Endothelial cell of umbilical vein (primary cell): ENCODE results near the gene UBAC1. TPM values are rescaled to one million over a fixed set of nuclear protein-coding genes. Genes with fewer than 3 reads are reported as not detected.

ENCODE experiments used
- BruUV-seq: library from RNA; stranded (reverse); fragments of 400-500 nt; replicated peaks from 2 replicates; lab custom pipeline; 2021; lab: Mats Ljungman, UMichigan
- CTCF ChIA-PET: fragments of 300-600, 350-600 bp; sonication (Branson Sonifier 250); formaldehyde crosslinking; loops from one replicate; lab custom pipeline; 2021; ENCODE audit warnings: antibody characterized with exemption, inconsistent platforms; lab: Charles Lee
- POLR2A ChIA-PET: fragments of 300-600, 350-600 bp; sonication (Branson Sonifier 250); formaldehyde crosslinking; loops from one replicate; lab custom pipeline; 2021; ENCODE audit warnings: antibody characterized with exemption, inconsistent platforms; lab: Charles Lee
- DNase-seq: peaks from one replicate; pipeline ENCODE4 v3.0.0-alpha.2; 2011; ENCODE audit warnings: low read depth, low spot score
- FAIRE-seq: peaks from 2 replicates; lab custom pipeline; 2011; peaks lifted over from hg19 to GRCh38; lab: Jason Lieb, UNC
- H2AFZ ChIP-seq: 2 replicates; pipeline ENCODE4 v1.6.0; 2012; ENCODE audit warnings: low read depth, low read length, control low read depth, inconsistent platforms
- H3K27ac ChIP-seq: 2 replicates; pipeline ENCODE4 v1.5.1; 2011; ENCODE audit warnings: low read depth, mild to moderate bottlenecking, control low read depth, low read length, moderate library complexity; ENCODE audit not compliant: insufficient read depth
- H3K27me3 ChIP-seq, 2 experiments: 2 replicates each; pipeline versions ENCODE4 v1.6.0 to v1.6.1; 2011; ENCODE audit warnings: low read length in 2 of 2, mixed read lengths in 1 of 2; ENCODE audit not compliant: control insufficient read depth in 2 of 2, insufficient read depth in 2 of 2
- H3K36me3 ChIP-seq, 2 experiments: 2 replicates in 1 of 2; 3 replicates in 1 of 2; pipeline ENCODE4 v1.5.1; 2011; ENCODE audit warnings: low read length in 2 of 2, mild to moderate bottlenecking in 1 of 2, moderate library complexity in 1 of 2; ENCODE audit not compliant: control insufficient read depth in 2 of 2, insufficient read depth in 2 of 2; ENCODE audit errors: extremely low read depth in 1 of 2
- H3K4me1 ChIP-seq: 3 replicates; pipeline ENCODE4 v1.5.1; 2011; ENCODE audit warnings: mild to moderate bottlenecking, low read length; ENCODE audit not compliant: control insufficient read depth, insufficient read depth; ENCODE audit errors: extremely low read depth
- H3K4me2 ChIP-seq: 2 replicates; pipeline ENCODE4 v1.6.1; 2011; ENCODE audit warnings: low read length, control low read depth, mixed read lengths; ENCODE audit not compliant: insufficient read depth
- H3K4me3 ChIP-seq, 3 experiments: fragments of 200-600 bp in 1 of 3; sonication (generic), shearing (Covaris generic) in 1 of 3; replicated peaks in 1 of 3; 2 replicates each; pipeline ENCODE4 v1.5.1; 2011 to 2016; ENCODE audit warnings: control low read depth in 3 of 3, low read length in 3 of 3, mild to moderate bottlenecking in 2 of 3, inconsistent platforms in 1 of 3, low read depth in 1 of 3, moderate library complexity in 1 of 3; ENCODE audit not compliant: insufficient read depth in 1 of 3
- H3K79me2 ChIP-seq: 2 replicates; pipeline ENCODE4 v1.6.0; 2012; ENCODE audit warnings: low read length, inconsistent platforms; ENCODE audit not compliant: control insufficient read depth, insufficient read depth
- H3K9ac ChIP-seq: replicated peaks from 2 replicates; pipeline ENCODE3; 2011; ENCODE audit warnings: low read length, control low read depth; ENCODE audit not compliant: insufficient read depth; ENCODE audit errors: extremely low read depth
- H3K9me1 ChIP-seq: replicated peaks from 3 replicates; pipeline ENCODE4 v1.6.0; 2011; ENCODE audit warnings: mild to moderate bottlenecking, low read length; ENCODE audit not compliant: control insufficient read depth, insufficient read depth; ENCODE audit errors: extremely low read depth
- H3K9me3 ChIP-seq: replicated peaks from 2 replicates; pipeline ENCODE4 v1.5.1; 2012; ENCODE audit warnings: low read length, inconsistent platforms; ENCODE audit not compliant: control insufficient read depth, insufficient read depth
- H4K20me1 ChIP-seq: replicated peaks from 2 replicates; pipeline ENCODE3; 2011; ENCODE audit warnings: mild to moderate bottlenecking, low read length; ENCODE audit not compliant: control insufficient read depth, insufficient read depth; ENCODE audit errors: extremely low read depth
- EZH2 ChIP-seq: IDR thresholded peaks from 2 replicates; pipeline ENCODE4 v1.6.1; 2012; ENCODE audit warnings: borderline replicate concordance, low read depth, mild to moderate bottlenecking, moderate library complexity, low read length, inconsistent platforms; ENCODE audit not compliant: severe bottlenecking
- FOS ChIP-seq: IDR thresholded peaks from 2 replicates; pipeline ENCODE4 v1.6.1; 2011; ENCODE audit warnings: mild to moderate bottlenecking, low read length, moderate library complexity, borderline replicate concordance; ENCODE audit not compliant: insufficient read depth
- GATA2 ChIP-seq: IDR thresholded peaks from 2 replicates; pipeline ENCODE4 v1.7.0; 2011; ENCODE audit warnings: low read depth, mild to moderate bottlenecking, moderate library complexity, mixed read lengths, low read length; ENCODE audit not compliant: insufficient read length, insufficient read depth
- JUN ChIP-seq: IDR thresholded peaks from 2 replicates; pipeline ENCODE4 v1.6.1; 2011; ENCODE audit warnings: borderline replicate concordance, low read depth; ENCODE audit not compliant: insufficient read length, insufficient read depth
- MYC ChIP-seq: IDR thresholded peaks from one replicate; pipeline ENCODE4 v1.6.1; 2011; ENCODE audit warnings: mild to moderate bottlenecking, low read depth, low read length
- POLR2A ChIP-seq: IDR thresholded peaks from 2 replicates; pipeline ENCODE4 v1.6.1; 2012; ENCODE audit warnings: low read depth, mild to moderate bottlenecking, control low read depth, low read length
- POLR2AphosphoS5 ChIP-seq: IDR thresholded peaks from 2 replicates; pipeline ENCODE4 v1.6.1; 2012; ENCODE audit warnings: low read depth, mild to moderate bottlenecking, control low read depth, low read length, moderate library complexity; ENCODE audit not compliant: insufficient read depth
- dilution Hi-C: fragments of 300-500 bp; cut with MboI; formaldehyde crosslinking; loops from one replicate; pipeline ENCODE4 v1.15.0; 2019; ENCODE audit warnings: low sequenced_read_pairs; ENCODE audit not compliant: extremely low pct_ligation_motif_present
- intact Hi-C: fragments of 100-400 bp; cut with micrococcal nuclease; formaldehyde crosslinking; loops from one replicate; pipeline ENCODE4 v1.10.0; 2022
- polyA plus RNA-seq, 4 experiments: library from polyadenylated mRNA; depleted of rRNA in 3 of 4; stranded (reverse) in 3 of 4; unstranded in 1 of 4; fragments of >200 nt; gene quantifications; 2 replicates each; pipeline versions ENCODE4 v1.2.1 to v1.2.3, GENCODE V29; 2011 to 2012; ENCODE audit warnings: missing spikeins in 1 of 4
- total RNA-seq: library from RNA; stranded (reverse); gene quantifications from 2 replicates; pipeline ENCODE4 v1.2.3, GENCODE V29; 2021
- TF ChIP-seq, protein P1 (sequence below), 2 donors: IDR thresholded peaks; 1 replicate in 1 of 2; 2 replicates in 1 of 2; pipeline ENCODE4 v1.5.1; 2011; ENCODE audit warnings: low read length in 2 of 2, mild to moderate bottlenecking in 2 of 2, moderate library complexity in 2 of 2, control low read depth in 1 of 2, inconsistent platforms in 1 of 2, low read depth in 1 of 2; ENCODE audit not compliant: insufficient read depth in 1 of 2; ENCODE audit errors: extremely low read depth in 1 of 2
- TF ChIP-seq, protein P2 (sequence below): IDR thresholded peaks from 2 replicates; pipeline ENCODE4 v1.6.1; 2011; ENCODE audit not compliant: insufficient read depth, insufficient read length

UBAC1 gene
- total and polyA plus RNA-seq, 2 donors (not counting 3 experiments of a cell fraction or from before 2014, with no cell fraction given) = 39.5 to 56.7 TPM

GRCh38 chr9:135903786-135904520, 57.2 kb downstream of the UBAC1 start:
- BruUV-seq = no TSS peak
- ChIA-PET POLR2A (no interaction called here), CTCF (interaction anchor here (1.0 kb wide), 1 partner anchor 219 kb away, joined by 4 read pairs; no protein-coding TSS in a partner anchor)

GRCh38 chr9:135903358-135903656, 57.9 kb downstream of the UBAC1 start:
- H4K20me1 ChIP-seq = no peaks in the 10 kb centered on the region

More at GRCh38 chr9:135903786-135904520, 57.2 kb downstream of the UBAC1 start:
- DNase-seq (no peak), FAIRE-seq (no peak)
- H3K9me1 ChIP-seq = no peaks in the 10 kb centered on the region
- H3K9ac ChIP-seq = no peak overlapping the region
- no peak overlapping the region for H3K27ac ChIP-seq
- H2AFZ ChIP-seq = no peak overlapping the region
- no peak overlapping the region for H3K4me2 ChIP-seq
- intact Hi-C loops = no loop called here
- H3K4me1 ChIP-seq = peaks cover 28% of the 10 kb centered on the region
- H4K20me1 ChIP-seq = no peaks in the 10 kb centered on the region
- dilution Hi-C loops = no loop called here
- TF ChIP-seq EZH2 (no peak), POLR2AphosphoS5 (no peak), FOS (no peak), MYC (no peak)
- H3K79me2 ChIP-seq = peaks cover 82% of the 10 kb centered on the region
- no peaks in the 10 kb centered on the region for H3K27me3 ChIP-seq
- H3K4me3 ChIP-seq = no peak overlapping the region
- H3K36me3 ChIP-seq = no peaks in the 10 kb centered on the region
- H3K9me3 ChIP-seq = no peaks in the 10 kb centered on the region

More at GRCh38 chr9:135903358-135903656, 57.9 kb downstream of the UBAC1 start:
- H3K9me1 ChIP-seq = no peaks in the 10 kb centered on the region
- dilution Hi-C loops = no loop called here
- H3K9ac ChIP-seq = no peak overlapping the region
- intact Hi-C loops = no loop called here
- H3K36me3 ChIP-seq = no peaks in the 10 kb centered on the region
- no peak overlapping the region for H3K4me3 ChIP-seq
- ChIA-PET CTCF (interaction anchor here (1.3 kb wide), 1 partner anchor 18 kb away, joined by 4 read pairs; no protein-coding TSS in a partner anchor), POLR2A (no interaction called here)
- DNase-seq (no peak), FAIRE-seq (no peak)
- H3K9me3 ChIP-seq = no peaks in the 10 kb centered on the region
- no peak overlapping the region for H3K27ac ChIP-seq
- TF ChIP-seq, protein P1, sequence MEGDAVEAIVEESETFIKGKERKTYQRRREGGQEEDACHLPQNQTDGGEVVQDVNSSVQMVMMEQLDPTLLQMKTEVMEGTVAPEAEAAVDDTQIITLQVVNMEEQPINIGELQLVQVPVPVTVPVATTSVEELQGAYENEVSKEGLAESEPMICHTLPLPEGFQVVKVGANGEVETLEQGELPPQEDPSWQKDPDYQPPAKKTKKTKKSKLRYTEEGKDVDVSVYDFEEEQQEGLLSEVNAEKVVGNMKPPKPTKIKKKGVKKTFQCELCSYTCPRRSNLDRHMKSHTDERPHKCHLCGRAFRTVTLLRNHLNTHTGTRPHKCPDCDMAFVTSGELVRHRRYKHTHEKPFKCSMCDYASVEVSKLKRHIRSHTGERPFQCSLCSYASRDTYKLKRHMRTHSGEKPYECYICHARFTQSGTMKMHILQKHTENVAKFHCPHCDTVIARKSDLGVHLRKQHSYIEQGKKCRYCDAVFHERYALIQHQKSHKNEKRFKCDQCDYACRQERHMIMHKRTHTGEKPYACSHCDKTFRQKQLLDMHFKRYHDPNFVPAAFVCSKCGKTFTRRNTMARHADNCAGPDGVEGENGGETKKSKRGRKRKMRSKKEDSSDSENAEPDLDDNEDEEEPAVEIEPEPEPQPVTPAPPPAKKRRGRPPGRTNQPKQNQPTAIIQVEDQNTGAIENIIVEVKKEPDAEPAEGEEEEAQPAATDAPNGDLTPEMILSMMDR (IDR thresholded peaks at IDR 0.05; ENCODE audit: extremely low read depth in 1 of 2, insufficient read depth in 1 of 2, low read depth in 1 of 2, low read length in 2 of 2) = no peak
- TF ChIP-seq POLR2AphosphoS5 = no peak
- no peak for TF ChIP-seq JUN
- TF ChIP-seq POLR2A = no peak
- TF ChIP-seq, protein P2, sequence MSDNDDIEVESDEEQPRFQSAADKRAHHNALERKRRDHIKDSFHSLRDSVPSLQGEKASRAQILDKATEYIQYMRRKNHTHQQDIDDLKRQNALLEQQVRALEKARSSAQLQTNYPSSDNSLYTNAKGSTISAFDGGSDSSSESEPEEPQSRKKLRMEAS = no peak
- no peak for TF ChIP-seq FOS
- no peak for TF ChIP-seq GATA2
- no peak for TF ChIP-seq EZH2
- no peak for TF ChIP-seq MYC
- peaks cover 86% of the 10 kb centered on the region for H3K79me2 ChIP-seq
- H2AFZ ChIP-seq = no peak overlapping the region
- H3K4me1 ChIP-seq = peaks cover 21% of the 10 kb centered on the region
- BruUV-seq = no TSS peak
- H3K4me2 ChIP-seq = no peak overlapping the region
- H3K27me3 ChIP-seq = no peaks in the 10 kb centered on the region
